GM23338 (cell line): ENCODE results near the gene ZNF579. TPM values are rescaled to one million over a fixed set of nuclear protein-coding genes. Genes with fewer than 3 reads are reported as not detected.

Source experiments
- ATAC-seq: fragments of 200-7000 bp; cut with Tn5 transposase; 3 replicates; pipeline ENCODE4 v1.9.1; 2020
- DNase-seq: peaks from one replicate; pipeline ENCODE4 v3.0.0-alpha.2; 2015; ENCODE audit warnings: low spot score
- H2AFZ ChIP-seq: fragments of 200-600 bp; sonication (generic); 2 replicates; pipeline ENCODE4 v1.8.0; 2016; ENCODE audit warnings: antibody characterized with exemption, mild to moderate bottlenecking, moderate library complexity
- H3F3A ChIP-seq: fragments of 200-600 bp; sonication (generic); replicated peaks from 2 replicates; pipeline ENCODE4 v1.8.0; 2017; ENCODE audit warnings: antibody characterized with exemption, mixed run types, low read depth
- H3K27ac ChIP-seq: fragments of 200-600 bp; sonication (generic); 2 replicates; pipeline ENCODE4 v1.6.1; 2016; ENCODE audit warnings: low read depth
- H3K27me3 ChIP-seq: fragments of 200-600 bp; sonication (generic); 2 replicates; pipeline ENCODE4 v1.8.0; 2016; ENCODE audit warnings: mild to moderate bottlenecking, mixed run types, moderate library complexity; ENCODE audit not compliant: insufficient read depth
- H3K36me3 ChIP-seq: fragments of 200-600 bp; sonication (generic); 2 replicates; pipeline ENCODE4 v1.8.0; 2016; ENCODE audit warnings: mild to moderate bottlenecking; ENCODE audit not compliant: insufficient read depth
- H3K4me1 ChIP-seq: fragments of 200-600 bp; sonication (generic); 2 replicates; pipeline ENCODE4 v1.8.0; 2016; ENCODE audit warnings: mild to moderate bottlenecking, moderate library complexity; ENCODE audit not compliant: insufficient read depth
- H3K4me2 ChIP-seq: fragments of 200-600 bp; sonication (generic); 2 replicates; pipeline ENCODE4 v1.7.1; 2017; ENCODE audit warnings: mixed run types
- H3K4me3 ChIP-seq: fragments of 200-600 bp; sonication (generic); 2 replicates; pipeline ENCODE4 v1.6.1; 2016; ENCODE audit warnings: mixed run types
- H3K79me2 ChIP-seq: fragments of 200-600 bp; sonication (generic); replicated peaks from 2 replicates; pipeline ENCODE4 v1.8.0; 2017; ENCODE audit warnings: mild to moderate bottlenecking; ENCODE audit not compliant: insufficient read depth
- H3K9me2 ChIP-seq: fragments of 200-600 bp; sonication (generic); 2 replicates; pipeline ENCODE4 v1.8.0; 2017; ENCODE audit not compliant: insufficient read depth
- H4K20me1 ChIP-seq: fragments of 200-600 bp; sonication (generic); replicated peaks from 2 replicates; pipeline ENCODE4 v1.8.0; 2017; ENCODE audit warnings: mild to moderate bottlenecking; ENCODE audit not compliant: insufficient read depth
- H3K27ac Mint-ChIP-seq: 2 replicates; pipeline ENCODE4 v1.8.0; 2020; ENCODE audit warnings: inconsistent platforms, mild to moderate bottlenecking, moderate library complexity, mixed read lengths
- H3K27me3 Mint-ChIP-seq: 3 replicates; pipeline ENCODE4 v1.8.0; 2022; ENCODE audit warnings: low read depth, mild to moderate bottlenecking, moderate library complexity, mixed read lengths, inconsistent platforms; ENCODE audit not compliant: insufficient read depth, poor library complexity
- H3K36me3 Mint-ChIP-seq: 3 replicates; pipeline ENCODE4 v1.8.0; 2021; ENCODE audit warnings: low read depth, mild to moderate bottlenecking, inconsistent platforms, moderate library complexity, mixed read lengths
- H3K4me1 Mint-ChIP-seq: 3 replicates; pipeline ENCODE4 v1.8.0; 2020; ENCODE audit warnings: mild to moderate bottlenecking, inconsistent platforms, mixed read lengths
- H3K4me3 Mint-ChIP-seq: 3 replicates; pipeline ENCODE4 v1.8.0; 2021; ENCODE audit warnings: moderate library complexity, mild to moderate bottlenecking, inconsistent platforms, mixed read lengths
- H3K9me3 Mint-ChIP-seq: 3 replicates; pipeline ENCODE4 v1.8.0; 2020; ENCODE audit warnings: moderate library complexity, mild to moderate bottlenecking, inconsistent platforms, mixed read lengths
- CREB1 ChIP-seq: fragments of 250-450 bp; sonication (Bioruptor Pico); IDR thresholded peaks from 2 replicates; pipeline ENCODE4 v1.5.0; 2020; ENCODE audit warnings: low read depth, mild to moderate bottlenecking, moderate library complexity
- ETS1 ChIP-seq: IDR thresholded peaks from 2 replicates; pipeline ENCODE4 v1.6.1; 2016; ENCODE audit warnings: antibody characterized with exemption
- EZH2 ChIP-seq: fragments of 200-600 bp; sonication (generic); IDR thresholded peaks from one replicate; pipeline ENCODE4 v1.8.0; 2017; ENCODE audit warnings: antibody characterized with exemption, mild to moderate bottlenecking, low read depth; ENCODE audit not compliant: unreplicated experiment
- EZH2phosphoT487 ChIP-seq: fragments of 200-600 bp; sonication (generic); IDR thresholded peaks from one replicate; pipeline ENCODE4 v1.8.1; 2018; ENCODE audit warnings: antibody characterized with exemption; ENCODE audit not compliant: unreplicated experiment
- JUNB ChIP-seq: IDR thresholded peaks from one replicate; pipeline ENCODE4 v1.6.1; 2016; ENCODE audit warnings: antibody characterized with exemption; ENCODE audit not compliant: unreplicated experiment
- POLR2AphosphoS5 ChIP-seq: IDR thresholded peaks from 2 replicates; pipeline ENCODE4 v1.6.1; 2016; ENCODE audit warnings: antibody characterized with exemption, low read depth
- REST ChIP-seq: IDR thresholded peaks from one replicate; pipeline ENCODE4 v1.6.1; 2018; ENCODE audit warnings: antibody characterized with exemption; ENCODE audit not compliant: unreplicated experiment
- STAT1 ChIP-seq: IDR thresholded peaks from one replicate; pipeline ENCODE4 v1.6.1; 2016; ENCODE audit warnings: antibody characterized with exemption; ENCODE audit not compliant: unreplicated experiment
- ZNF114 ChIP-seq: fragments of 250-450 bp; sonication (Bioruptor Pico); IDR thresholded peaks from 2 replicates; pipeline ENCODE4 v1.5.0; 2020; ENCODE audit warnings: mild to moderate bottlenecking, moderate library complexity
- polyA plus RNA-seq: library from polyadenylated mRNA; unstranded; fragments of >200 nt; fragmentation: Nextera tagmentation; extraction: Ambion mirVana; gene quantifications from 2 replicates; pipeline ENCODE4 v1.2.1, GENCODE V29; 2016
- total RNA-seq: library from RNA; depleted of rRNA; stranded (reverse); fragments of >200 nt; shearing (Covaris generic); gene quantifications from 2 replicates; pipeline ENCODE4 v1.2.3, GENCODE V29; 2014

Gene ZNF579
- total and polyA plus RNA-seq, 2 experiments from 2014 or later, result 7.3 to 12.2 TPM

- no peak for TF ChIP-seq ZNF114 (CRISPR knock-in tag)
- no peak for TF ChIP-seq EZH2phosphoT487
- no peak for TF ChIP-seq CREB1
- TF ChIP-seq STAT1, result no peak
- TF ChIP-seq ETS1, result no peak
- TF ChIP-seq REST, result no peak
Measured at GRCh38 chr19:55540619-55541018, 40.0 kb downstream of the ZNF579 start (continued).

GRCh38 chr19:55539090-55539984 is 41.3 kb downstream of the ZNF579 start:
- Mint-ChIP-seq H3K4me3 (no peak overlapping the region), H3K9me3 (peaks cover 6% of the 10 kb centered on the region), H3K27ac (no peak overlapping the region), H3K27me3 (peaks cover 13% of the 10 kb centered on the region), H3K4me1 (peaks cover 6% of the 10 kb centered on the region), H3K36me3 (no peaks in the 10 kb centered on the region; the same call in 2 of the 3 replicates)
- ATAC-seq, result no peak
- Histone ChIP-seq H3K4me3 (no peak overlapping the region), H3K4me2 (no peak overlapping the region), H3K27ac (no peak overlapping the region), H3K36me3 (no peaks in the 10 kb centered on the region), H3K9me2 (peaks cover 5% of the 10 kb centered on the region; the same call in 1 of the 2 replicates), H3K79me2 (no peaks in the 10 kb centered on the region), H2AFZ (no peak overlapping the region), H4K20me1 (no peaks in the 10 kb centered on the region), H3K4me1 (peaks cover 7% of the 10 kb centered on the region; the same call in 1 of the 2 replicates), H3F3A (0 out of 2 replicates have a peak, but pooled peaks cover 7% of the 10 kb centered on the region), H3K27me3 (no peaks in the 10 kb centered on the region)
- DNase-seq, result no peak
- TF ChIP-seq JUNB, result no peak
- no peak for TF ChIP-seq REST
- TF ChIP-seq ZNF114 (CRISPR knock-in tag), result no peak
- TF ChIP-seq EZH2, result no peak
- no peak for TF ChIP-seq POLR2AphosphoS5
